Chondrocyte (in vitro differentiated cells): ENCODE data around the gene TBC1D30. TPM values are rescaled to one million over a fixed set of nuclear protein-coding genes. Genes with fewer than 3 reads are reported as not detected.
"Not testable (repeated sequence)": the region's sequence is repeated elsewhere in the genome, so short reads cannot be mapped to it uniquely, and the experiment has no call there.

Experiments used
- DNase-seq: peaks from one replicate; pipeline ENCODE4 v3.0.0; 2021; ENCODE audit warnings: mixed read lengths, low spot score
- H3K27ac Mint-ChIP-seq: one replicate; pipeline ENCODE4 v1.8.0; 2021; ENCODE audit warnings: mild to moderate bottlenecking, moderate library complexity, mixed read lengths; ENCODE audit not compliant: unreplicated experiment
- H3K27me3 Mint-ChIP-seq: 2 replicates; pipeline ENCODE4 v1.8.0; 2021; ENCODE audit warnings: low read depth, mixed read lengths
- H3K36me3 Mint-ChIP-seq: 2 replicates; pipeline ENCODE4 v1.8.0; 2021; ENCODE audit warnings: low read depth, mixed read lengths
- H3K4me1 Mint-ChIP-seq: 2 replicates; pipeline ENCODE4 v1.8.0; 2021; ENCODE audit warnings: low read depth, mild to moderate bottlenecking, mixed read lengths
- H3K4me3 Mint-ChIP-seq: one replicate; pipeline ENCODE4 v1.8.0; 2021; ENCODE audit warnings: mild to moderate bottlenecking, moderate library complexity, mixed read lengths; ENCODE audit not compliant: unreplicated experiment
- H3K9me3 Mint-ChIP-seq: 2 replicates; pipeline ENCODE4 v1.8.0; 2021; ENCODE audit warnings: low read depth, mixed read lengths
- total RNA-seq: library from RNA; stranded (reverse); gene quantifications from 3 replicates; pipeline ENCODE4 v1.2.1, GENCODE V29; 2021
- TF ChIP-seq, protein P1 (sequence below): fragments of 200-600 bp; sonication (generic); IDR thresholded peaks from 2 replicates; pipeline ENCODE4 v1.5.0; 2021; ENCODE audit warnings: antibody characterized with exemption, mild to moderate bottlenecking, moderate library complexity

TBC1D30 gene
- total RNA-seq, 1 donor from 2014 or later = 1.7 TPM

DNA sequence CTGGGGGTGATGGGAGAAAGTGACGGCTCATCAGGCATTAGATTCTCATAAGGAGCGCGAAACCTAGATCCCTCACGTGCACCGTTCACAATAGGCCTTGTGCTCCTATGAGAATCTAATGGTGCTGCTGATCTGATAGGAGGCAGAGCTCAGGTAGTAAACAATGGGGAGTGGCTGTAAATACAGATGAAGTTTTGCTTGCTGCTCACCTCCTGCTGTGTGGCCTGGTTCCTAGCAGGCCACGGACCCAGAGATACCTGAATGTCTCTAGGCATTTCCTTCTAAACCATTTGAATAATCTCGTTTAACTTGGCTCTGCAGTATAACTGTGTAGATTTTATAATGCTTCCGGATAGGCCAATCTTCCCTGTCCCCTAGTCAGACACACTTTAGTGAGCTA lies 13.0 kb downstream of the TBC1D30 start:
- Mint-ChIP-seq H3K9me3 (peaks cover 2% of the 10 kb centered on the region), H3K27me3 (peaks cover 6% of the 10 kb centered on the region), H3K27ac (no peak overlapping the region), H3K36me3 (peaks cover 6% of the 10 kb centered on the region), H3K4me1 (no peaks in the 10 kb centered on the region), H3K4me3 (no peak overlapping the region)
- TF ChIP-seq, protein P1, sequence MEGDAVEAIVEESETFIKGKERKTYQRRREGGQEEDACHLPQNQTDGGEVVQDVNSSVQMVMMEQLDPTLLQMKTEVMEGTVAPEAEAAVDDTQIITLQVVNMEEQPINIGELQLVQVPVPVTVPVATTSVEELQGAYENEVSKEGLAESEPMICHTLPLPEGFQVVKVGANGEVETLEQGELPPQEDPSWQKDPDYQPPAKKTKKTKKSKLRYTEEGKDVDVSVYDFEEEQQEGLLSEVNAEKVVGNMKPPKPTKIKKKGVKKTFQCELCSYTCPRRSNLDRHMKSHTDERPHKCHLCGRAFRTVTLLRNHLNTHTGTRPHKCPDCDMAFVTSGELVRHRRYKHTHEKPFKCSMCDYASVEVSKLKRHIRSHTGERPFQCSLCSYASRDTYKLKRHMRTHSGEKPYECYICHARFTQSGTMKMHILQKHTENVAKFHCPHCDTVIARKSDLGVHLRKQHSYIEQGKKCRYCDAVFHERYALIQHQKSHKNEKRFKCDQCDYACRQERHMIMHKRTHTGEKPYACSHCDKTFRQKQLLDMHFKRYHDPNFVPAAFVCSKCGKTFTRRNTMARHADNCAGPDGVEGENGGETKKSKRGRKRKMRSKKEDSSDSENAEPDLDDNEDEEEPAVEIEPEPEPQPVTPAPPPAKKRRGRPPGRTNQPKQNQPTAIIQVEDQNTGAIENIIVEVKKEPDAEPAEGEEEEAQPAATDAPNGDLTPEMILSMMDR = no peak
- DNase-seq = no peak

DNA sequence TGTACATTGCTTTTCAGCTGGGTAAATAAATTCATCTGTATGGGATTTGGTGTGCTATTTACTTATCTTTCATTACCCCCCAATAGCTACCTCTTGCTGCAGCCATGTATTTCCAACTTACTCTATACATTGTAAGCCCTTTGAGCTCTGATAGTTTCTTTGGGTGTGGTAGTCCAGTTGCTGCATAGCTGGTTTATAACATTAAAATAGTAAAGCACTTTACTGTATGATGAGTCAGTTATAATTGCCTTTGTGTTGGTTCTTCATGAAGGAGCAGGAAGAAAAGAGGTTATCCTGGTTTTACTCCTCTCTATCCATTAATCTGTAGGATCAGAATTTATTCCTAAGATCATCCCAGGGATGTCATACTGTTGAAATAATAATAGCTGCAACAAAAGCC lies 15.7 kb downstream of the TBC1D30 start:
- H3K27me3 Mint-ChIP-seq = peaks cover 6% of the 10 kb centered on the region
- no peaks in the 10 kb centered on the region for H3K4me1 Mint-ChIP-seq
- TF ChIP-seq, protein P1 = no peak
- H3K36me3 Mint-ChIP-seq = peaks cover 5% of the 10 kb centered on the region
- H3K4me3 Mint-ChIP-seq = no peak overlapping the region
- DNase-seq = no peak
- no peaks in the 10 kb centered on the region for H3K9me3 Mint-ChIP-seq
- no peak overlapping the region for H3K27ac Mint-ChIP-seq

DNA sequence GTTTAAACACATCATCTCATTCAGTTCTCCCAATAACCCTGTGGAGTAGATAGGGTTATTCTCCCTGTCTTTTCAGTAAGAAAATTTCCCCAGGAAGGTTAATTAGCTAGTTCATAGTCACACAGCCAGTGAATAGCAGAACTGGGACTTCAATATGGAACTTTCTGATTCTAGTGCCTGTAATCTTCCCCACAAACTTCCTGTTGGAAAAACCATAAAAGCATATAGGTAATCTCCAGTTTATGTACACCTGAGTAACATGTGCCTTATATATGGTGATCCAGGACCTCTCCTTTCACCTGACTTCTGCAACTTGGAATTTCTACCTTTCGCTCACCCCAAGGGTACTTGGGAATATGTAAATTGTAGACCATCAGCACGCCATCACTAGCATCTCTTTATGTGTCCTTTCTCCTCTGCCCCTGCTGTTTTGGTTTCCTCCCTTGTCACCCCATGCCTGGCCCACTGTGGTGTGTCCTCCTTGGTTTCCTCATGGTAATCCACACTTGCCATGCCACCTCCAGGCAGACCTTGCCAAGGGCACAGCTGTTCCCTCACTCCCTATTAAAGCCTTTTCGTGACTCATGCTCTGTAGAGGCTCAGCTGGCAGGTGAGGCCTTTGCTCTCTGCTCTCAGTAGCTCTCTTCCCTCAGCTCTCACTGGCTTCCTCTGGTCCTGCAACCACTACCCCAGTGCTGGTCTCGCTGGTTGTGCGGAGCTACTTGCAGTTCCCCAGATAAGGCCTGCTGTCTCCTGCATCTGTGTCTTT lies 16.7 kb downstream of the TBC1D30 start:
- Mint-ChIP-seq H3K4me3 (no peak overlapping the region), H3K36me3 (peaks cover 3% of the 10 kb centered on the region), H3K4me1 (no peaks in the 10 kb centered on the region), H3K9me3 (no peaks in the 10 kb centered on the region), H3K27ac (no peak overlapping the region), H3K27me3 (peaks cover 3% of the 10 kb centered on the region)
- TF ChIP-seq, protein P1 = no peak
- DNase-seq = no peak

DNA sequence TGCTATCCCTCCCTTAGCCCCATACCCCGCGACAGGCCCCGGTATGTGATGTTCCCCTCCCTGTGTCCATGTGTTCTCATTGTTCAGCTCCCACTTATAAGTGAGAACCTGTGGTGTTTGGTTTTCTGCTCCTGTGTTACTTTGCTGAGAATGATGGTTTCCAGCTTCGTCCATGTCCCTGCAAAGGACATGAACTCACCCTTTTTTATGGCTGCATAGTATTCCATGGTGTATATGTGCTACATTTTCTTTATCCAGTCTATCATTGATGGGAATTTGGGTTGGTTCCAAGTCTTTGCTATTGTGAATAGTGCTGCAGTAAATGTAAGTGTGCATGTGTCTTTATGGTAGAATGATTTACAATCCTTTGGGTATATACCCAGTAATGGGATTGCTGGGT lies 24.0 kb downstream of the TBC1D30 start:
- H3K9me3 Mint-ChIP-seq = peaks cover 13% of the 10 kb centered on the region
- H3K27ac Mint-ChIP-seq, H3K4me1 Mint-ChIP-seq, H3K27me3 Mint-ChIP-seq, H3K36me3 Mint-ChIP-seq, H3K4me3 Mint-ChIP-seq, DNase-seq: not testable (repeated sequence)

- Mint-ChIP-seq H3K36me3 (peaks cover 2% of the 10 kb centered on the region), H3K4me1 (no peaks in the 10 kb centered on the region), H3K27ac (no peak overlapping the region), H3K27me3 (peaks cover 28% of the 10 kb centered on the region), H3K4me3 (no peak overlapping the region), H3K9me3 (no peaks in the 10 kb centered on the region)
- TF ChIP-seq, protein P1 = no peak
- no peak for DNase-seq
These were observed 34.6 kb downstream of the TBC1D30 start for GRCh38 chr12:64858882-64859605.
